Astrocyte (in vitro differentiated cells and primary cell): ENCODE results near the gene GRIN3B.

Experiments used
- EZH2 ChIP-seq: IDR thresholded peaks from 2 replicates; pipeline ENCODE4 v1.6.1; 2012; ENCODE audit warnings: mild to moderate bottlenecking, low read length, inconsistent platforms; ENCODE audit not compliant: insufficient read depth
- TF ChIP-seq, protein P1 (sequence below): IDR thresholded peaks from 2 replicates; pipeline ENCODE4 v1.5.1; 2011; ENCODE audit warnings: low read depth, mild to moderate bottlenecking, inconsistent platforms, low read length, moderate library complexity; ENCODE audit not compliant: insufficient read depth

DNA sequence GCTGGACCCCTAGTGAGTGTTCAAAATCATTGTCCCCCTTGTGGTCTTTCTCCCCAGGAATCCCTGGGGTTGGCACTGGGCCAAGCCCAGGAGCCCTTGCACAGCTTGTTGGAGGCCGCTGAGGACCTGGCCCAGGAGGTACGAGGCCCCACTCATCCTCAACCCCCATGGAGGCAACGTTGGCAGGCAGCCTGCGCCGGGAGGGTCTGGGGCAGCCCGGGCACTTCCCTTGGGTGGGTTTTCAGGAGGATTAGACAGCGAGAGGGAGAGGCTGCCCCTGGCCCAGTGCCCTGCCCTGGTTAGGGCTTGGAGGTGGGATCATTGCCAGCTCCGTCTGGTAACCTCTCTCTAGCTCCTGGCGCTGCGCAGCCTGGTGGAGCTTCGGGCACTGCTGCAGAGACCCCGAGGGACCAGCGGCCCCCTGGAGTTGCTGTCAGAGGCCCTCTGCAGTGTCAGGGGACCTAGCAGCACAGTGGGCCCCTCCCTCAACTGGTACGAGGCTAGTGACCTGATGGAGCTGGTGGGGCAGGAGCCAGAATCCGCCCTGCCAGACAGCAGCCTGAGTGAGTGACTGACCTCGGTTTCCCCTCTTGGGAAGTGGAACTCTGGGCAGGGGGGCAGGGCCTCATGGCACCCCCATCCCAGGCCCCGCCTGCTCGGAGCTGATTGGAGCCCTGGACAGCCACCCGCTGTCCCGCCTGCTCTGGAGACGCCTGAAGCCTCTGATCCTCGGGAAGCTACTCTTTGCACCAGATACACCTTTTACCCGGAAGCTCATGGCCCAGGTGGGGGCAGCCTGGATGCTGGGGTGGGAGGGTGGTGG, 42.7 kb downstream of the GRIN3B start:
- TF ChIP-seq, protein P1, sequence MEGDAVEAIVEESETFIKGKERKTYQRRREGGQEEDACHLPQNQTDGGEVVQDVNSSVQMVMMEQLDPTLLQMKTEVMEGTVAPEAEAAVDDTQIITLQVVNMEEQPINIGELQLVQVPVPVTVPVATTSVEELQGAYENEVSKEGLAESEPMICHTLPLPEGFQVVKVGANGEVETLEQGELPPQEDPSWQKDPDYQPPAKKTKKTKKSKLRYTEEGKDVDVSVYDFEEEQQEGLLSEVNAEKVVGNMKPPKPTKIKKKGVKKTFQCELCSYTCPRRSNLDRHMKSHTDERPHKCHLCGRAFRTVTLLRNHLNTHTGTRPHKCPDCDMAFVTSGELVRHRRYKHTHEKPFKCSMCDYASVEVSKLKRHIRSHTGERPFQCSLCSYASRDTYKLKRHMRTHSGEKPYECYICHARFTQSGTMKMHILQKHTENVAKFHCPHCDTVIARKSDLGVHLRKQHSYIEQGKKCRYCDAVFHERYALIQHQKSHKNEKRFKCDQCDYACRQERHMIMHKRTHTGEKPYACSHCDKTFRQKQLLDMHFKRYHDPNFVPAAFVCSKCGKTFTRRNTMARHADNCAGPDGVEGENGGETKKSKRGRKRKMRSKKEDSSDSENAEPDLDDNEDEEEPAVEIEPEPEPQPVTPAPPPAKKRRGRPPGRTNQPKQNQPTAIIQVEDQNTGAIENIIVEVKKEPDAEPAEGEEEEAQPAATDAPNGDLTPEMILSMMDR, result no peak
- no peak for TF ChIP-seq EZH2
